Pancreas (tissue), 8 donors: ENCODE measurements around the gene C1orf210. TPM values are rescaled to one million over a fixed set of nuclear protein-coding genes. Genes with fewer than 3 reads are reported as not detected.

Experiments used
- polyA plus RNA-seq, 2 donors: library from polyadenylated mRNA; stranded (reverse); fragments of 200-250 nt; gene quantifications; one replicate each; pipeline ENCODE4 v1.2.3, GENCODE V29; 2013
- total RNA-seq, 6 donors: library from RNA; stranded (reverse); fragmentation: NEBNext Ultra II Directional in 4 of 6; extraction: Animal tissue kit (Norgen Biotek cat#: 25700) in 4 of 6; gene quantifications; one replicate each; pipeline versions ENCODE4 v1.2.1 to v1.2.4, GENCODE V29; 2021 to 2023
- donor health status: healthy with polysubstance abuse.
- donor health status: DM: no; HTN: no; CAD: no; lungs with moderate emphysema.
- donor health status: DM: no; HTN: no; CAD: no.
- donor health status: Bipolar disorder and iron deficiency.
- donor health status: DM: yes; HTN: yes; CAD: no.
- donor health status: DM: no; HTN: no; CAD: no.
- donor health status: DM: no; HTN: no; CAD: no.
- donor health status: DM: yes; HTN: yes; CAD: no.

C1orf210 gene
- total and polyA plus RNA-seq, 8 donors = 5.7 to 17.2 (median 12.4) TPM

Other genes starting within 250 kb of the C1orf210 start
- gene EBNA1BP2, start 113.3 kb downstream of the C1orf210 start, total RNA-seq = 10 to 100 TPM; 13.2 to 29.5 (median 22.8) TPM
- gene EBNA1BP2, start 113.3 kb downstream of the C1orf210 start, polyA plus RNA-seq = 10 to 100 TPM; 23.4 to 47.1 TPM
- gene CFAP57, start 113.3 kb downstream of the C1orf210 start, total RNA-seq = under 1 TPM; 0.14 to 0.47 (median 0.21) TPM
- under 1 TPM; 0.14 to 0.61 TPM for gene CFAP57, start 113.3 kb downstream of the C1orf210 start, polyA plus RNA-seq
- 10 to 100 TPM; 27.5 to 56.5 (median 38.6) TPM for gene TMEM125, start 15.6 kb downstream of the C1orf210 start, total RNA-seq
- gene TMEM125, start 15.6 kb downstream of the C1orf210 start, polyA plus RNA-seq = 10 to 100 TPM; 52.0 to 75.0 TPM
- gene TIE1, start 15.4 kb upstream of the C1orf210 start, total RNA-seq = 1 to 10 TPM; 2.1 to 6.2 (median 3.7) TPM
- gene TIE1, start 15.4 kb upstream of the C1orf210 start, polyA plus RNA-seq = 1 to 10 TPM; 6.9 to 8.3 TPM
- under 1 TPM in 4 of 6 donors, not detected in 2; 0.12 to 0.43 (median 0.19) TPM for gene MPL, start 52.2 kb upstream of the C1orf210 start, total RNA-seq
- gene MPL, start 52.2 kb upstream of the C1orf210 start, polyA plus RNA-seq = under 1 TPM; 0.08 to 0.09 TPM
- gene CDC20, start 73.4 kb upstream of the C1orf210 start, total RNA-seq = 1 to 10 TPM in 3 of 6 donors, under 1 TPM in 3; 0.12 to 1.8 (median 0.80) TPM
- under 1 TPM; 0.23 to 0.61 TPM for gene CDC20, start 73.4 kb upstream of the C1orf210 start, polyA plus RNA-seq
- gene ELOVL1, start 82.4 kb upstream of the C1orf210 start, total RNA-seq = 10 to 100 TPM; 22.8 to 44.9 (median 29.5) TPM
- 10 to 100 TPM; 32.2 to 43.5 TPM for gene ELOVL1, start 82.4 kb upstream of the C1orf210 start, polyA plus RNA-seq
- gene MED8, start 104.2 kb upstream of the C1orf210 start, total RNA-seq = 10 to 100 TPM; 13.5 to 22.6 (median 16.6) TPM
- 10 to 100 TPM; 15.3 to 24.8 TPM for gene MED8, start 104.2 kb upstream of the C1orf210 start, polyA plus RNA-seq
- gene SZT2, start 104.3 kb upstream of the C1orf210 start, total RNA-seq = 10 to 100 TPM; 18.5 to 30.8 (median 23.4) TPM
- gene SZT2, start 104.3 kb upstream of the C1orf210 start, polyA plus RNA-seq = 10 to 100 TPM; 23.4 to 54.9 TPM
- 10 to 100 TPM; 39.9 to 73.1 (median 55.0) TPM for gene HYI, start 168.3 kb upstream of the C1orf210 start, total RNA-seq
- gene HYI, start 168.3 kb upstream of the C1orf210 start, polyA plus RNA-seq = 100 to 1,000 TPM; 229 to 235 TPM
- gene PTPRF, start 245.3 kb upstream of the C1orf210 start, total RNA-seq = 100 to 1,000 TPM in 5 of 6 donors, 10 to 100 TPM in 1; 89.2 to 210 (median 131) TPM
- gene PTPRF, start 245.3 kb upstream of the C1orf210 start, polyA plus RNA-seq = 10 to 100 TPM; 42.9 to 44.6 TPM